NCI-H2196 (cell line): ENCODE measurements around the gene TGM1.
"Not testable (repeated sequence)": the region's sequence is repeated elsewhere in the genome, so short reads cannot be mapped to it uniquely, and the experiment has no call there.

Experiments used
- DNase-seq: peaks from one replicate; lab custom pipeline; 2025; ENCODE audit not compliant: unreplicated experiment; lab: John Stamatoyannopoulos, UW

The TGM1 gene

DNA sequence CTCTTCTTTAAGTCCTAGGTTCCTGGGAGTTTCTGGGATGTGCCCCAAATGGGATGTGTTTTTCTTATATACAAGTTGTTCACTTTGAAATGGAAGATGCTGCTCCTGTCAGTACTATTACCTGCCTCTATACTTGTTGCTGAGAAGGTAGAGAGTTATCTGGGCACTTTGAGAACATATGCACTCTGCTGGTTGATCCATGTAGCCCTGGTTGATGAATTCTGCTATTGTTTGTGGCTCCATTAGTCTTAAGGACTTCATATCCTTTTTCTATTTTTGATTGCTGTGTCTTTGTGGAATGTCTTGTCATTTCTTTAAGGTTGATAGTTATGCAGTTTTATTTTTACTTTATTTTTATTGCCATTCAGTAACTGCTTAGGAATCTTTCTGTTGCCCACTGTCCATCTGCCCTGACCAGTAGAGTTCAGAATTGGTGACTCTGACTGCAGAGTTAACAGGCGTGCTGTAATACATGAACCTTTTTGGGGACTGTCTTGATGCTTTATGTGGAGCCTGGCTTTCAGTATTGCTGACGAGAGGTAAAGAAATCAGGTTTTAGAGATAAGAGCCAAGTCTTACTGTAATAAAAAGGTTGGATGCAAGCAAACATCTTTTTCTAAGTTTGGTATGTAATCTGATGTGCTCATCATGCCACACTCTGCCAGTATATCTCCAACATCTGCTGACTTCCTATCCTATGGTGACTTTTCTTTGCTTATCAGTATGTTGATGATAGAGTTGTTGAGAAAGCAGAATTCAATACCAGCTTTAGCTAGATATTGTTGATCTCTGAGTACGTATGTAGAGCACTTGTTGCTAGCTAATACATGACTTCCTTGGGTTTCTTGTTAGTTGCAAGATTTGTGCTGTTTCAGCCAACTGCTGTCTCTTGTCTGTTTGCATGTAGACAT is 28.6 kb downstream of the TGM1 start:
- DNase-seq, result no peak

DNA sequence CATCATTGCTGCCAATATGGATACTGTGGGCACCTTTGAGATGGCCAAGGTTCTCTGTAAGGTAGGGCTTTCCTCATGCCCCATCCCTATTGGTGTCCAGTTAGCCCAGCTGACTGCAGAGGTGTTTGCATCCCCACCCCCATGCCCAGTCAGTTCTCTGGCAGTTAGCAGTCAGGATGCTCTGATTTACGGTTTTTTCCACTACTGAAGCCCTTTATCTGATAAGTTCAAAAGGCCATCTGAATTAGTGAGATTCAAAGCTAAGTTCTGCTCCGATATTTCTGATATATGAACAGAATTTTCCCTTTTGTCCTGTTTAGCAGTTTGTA is 29.5 kb downstream of the TGM1 start:
- peak; percentile 34 for DNase-seq

DNA sequence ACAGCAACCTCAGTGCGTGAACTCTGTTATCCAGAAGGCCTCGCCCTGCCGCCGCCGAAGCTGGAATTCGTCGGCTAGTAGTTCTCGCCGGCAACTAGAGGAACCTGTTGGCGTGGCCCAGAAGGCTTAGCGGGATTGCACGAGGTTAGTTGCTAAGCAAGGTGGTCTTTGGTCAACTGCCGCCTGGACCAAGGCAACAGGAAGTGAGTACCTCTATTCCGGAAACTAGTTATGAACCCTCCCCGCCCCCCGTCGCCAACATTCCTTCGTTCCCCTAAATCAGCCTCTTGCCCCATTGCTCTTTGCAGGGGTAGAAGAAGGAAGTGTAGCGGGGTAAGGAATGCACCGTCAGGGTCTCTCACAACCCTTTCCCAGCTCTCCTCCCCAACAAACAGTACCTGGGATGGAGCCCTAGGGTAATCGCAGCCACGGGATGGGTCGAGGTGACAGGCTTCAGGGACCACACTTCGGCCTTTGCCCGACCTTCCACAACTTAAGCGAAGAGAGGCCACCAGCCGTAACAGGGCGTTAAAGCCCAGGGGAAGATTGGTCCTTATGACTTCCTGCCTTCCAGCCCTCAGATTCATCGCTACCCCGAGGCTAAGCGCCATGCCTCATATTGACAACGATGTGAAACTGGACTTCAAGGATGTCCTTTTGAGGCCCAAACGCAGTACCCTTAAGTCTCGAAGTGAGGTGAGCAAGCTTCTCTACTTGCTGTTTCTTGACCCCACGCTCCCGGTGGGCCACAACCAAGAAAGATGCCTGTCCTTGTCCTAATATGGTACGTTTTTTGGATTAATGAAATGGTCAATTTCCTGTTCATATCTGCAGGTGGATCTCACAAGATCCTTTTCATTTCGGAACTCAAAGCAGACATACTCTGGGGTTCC is 30.1 kb downstream of the TGM1 start, which contains the start of gene GMPR2:
TSS of gene GMPR2 (plus strand) at position 285 of the 893 bp plus-strand sequence. CDS start at position 610, 325 bp downstream.
- DNase-seq, result no peak

DNA sequence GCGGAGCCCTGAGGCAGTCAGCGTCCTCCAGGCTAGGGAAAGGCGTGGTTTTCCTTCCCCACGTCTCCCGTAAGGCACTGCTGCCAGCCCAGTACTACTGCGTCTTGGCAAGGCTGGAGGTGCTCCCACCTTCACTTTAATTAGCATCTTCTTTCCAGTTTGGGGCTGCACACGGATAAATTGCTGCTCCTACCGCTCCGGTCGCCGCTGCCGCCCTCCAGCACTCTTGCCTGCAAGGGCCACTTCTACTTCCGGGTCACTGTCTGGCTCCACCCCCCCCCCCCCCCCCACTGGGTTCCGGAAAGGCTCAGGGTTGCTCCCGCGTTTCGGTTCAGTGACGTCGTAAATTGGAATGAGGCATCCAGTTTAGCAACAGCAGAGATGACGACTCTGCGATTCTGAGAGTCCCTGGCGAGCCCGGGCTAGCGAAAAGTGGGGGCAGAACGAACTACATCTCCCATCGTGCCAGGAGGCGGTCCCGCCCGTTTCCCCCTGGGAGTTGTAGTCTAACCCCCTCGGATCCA is 30.8 kb downstream of the TGM1 start, which contains the start of gene NEDD8:
TSS of gene NEDD8 (minus strand) at position 247 of the 524 bp plus-strand sequence. CDS start at position 147, 100 bp downstream.
- peak; percentile 87 for DNase-seq

DNA sequence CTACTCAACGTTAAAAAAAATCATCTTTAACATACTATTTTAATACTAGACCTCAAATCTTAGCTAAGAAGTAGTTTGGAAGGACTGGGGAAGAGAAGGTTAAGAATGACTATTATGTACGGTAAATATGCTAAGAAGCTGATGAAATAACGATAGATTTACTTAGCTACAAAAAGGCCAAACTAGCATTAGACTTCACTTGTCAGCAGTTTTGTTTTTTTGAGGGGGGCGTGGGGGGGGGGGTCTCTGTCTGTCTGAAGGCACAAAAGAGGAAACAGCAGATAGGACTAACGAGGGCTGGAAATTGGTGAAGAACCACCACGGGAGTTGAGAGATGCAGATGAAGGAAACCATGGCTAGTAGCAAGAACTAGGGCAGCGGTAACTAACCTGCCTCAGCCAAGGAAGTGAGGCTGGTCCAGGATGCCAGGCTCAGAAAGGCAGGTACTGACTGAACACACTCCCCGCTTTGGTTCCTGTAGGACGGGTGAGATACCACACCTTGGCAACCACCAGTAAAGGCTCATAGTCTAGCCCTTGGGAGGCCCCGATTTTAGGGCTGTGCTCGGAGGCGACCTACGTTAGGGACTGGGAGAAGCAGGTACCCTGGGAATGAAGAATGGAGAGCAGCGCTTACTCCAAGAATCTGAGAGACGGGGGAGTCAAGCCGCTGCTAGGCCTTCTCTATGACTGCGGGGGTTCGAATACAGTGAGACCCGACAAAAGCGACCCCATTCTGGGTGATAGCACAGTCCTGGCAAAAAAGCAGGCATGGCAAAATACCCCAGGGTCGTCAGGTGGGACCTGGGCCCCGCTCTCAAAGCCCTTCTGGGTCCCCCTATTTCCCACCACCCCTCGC is 31.5 kb downstream of the TGM1 start:
- no peak for DNase-seq

DNA sequence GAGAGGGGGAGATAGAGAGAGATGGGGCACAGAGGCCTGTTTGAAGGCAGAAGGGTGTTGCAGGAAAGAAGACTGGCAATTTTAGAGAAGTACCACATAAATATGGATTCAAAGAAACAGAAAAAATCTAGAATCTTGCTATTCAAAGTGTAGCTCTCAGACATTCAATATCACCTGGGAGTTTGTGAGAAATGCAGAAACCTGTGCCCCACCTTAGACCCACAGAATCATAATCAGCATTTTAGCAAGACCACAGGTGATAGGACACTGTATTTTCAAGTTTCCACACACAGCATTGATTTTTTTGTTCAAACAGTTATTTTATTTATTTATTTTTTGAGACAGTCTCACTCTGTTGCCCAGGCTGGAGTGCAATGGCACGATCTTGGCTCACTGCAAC is 34.1 kb downstream of the TGM1 start:
- no peak for DNase-seq

DNA sequence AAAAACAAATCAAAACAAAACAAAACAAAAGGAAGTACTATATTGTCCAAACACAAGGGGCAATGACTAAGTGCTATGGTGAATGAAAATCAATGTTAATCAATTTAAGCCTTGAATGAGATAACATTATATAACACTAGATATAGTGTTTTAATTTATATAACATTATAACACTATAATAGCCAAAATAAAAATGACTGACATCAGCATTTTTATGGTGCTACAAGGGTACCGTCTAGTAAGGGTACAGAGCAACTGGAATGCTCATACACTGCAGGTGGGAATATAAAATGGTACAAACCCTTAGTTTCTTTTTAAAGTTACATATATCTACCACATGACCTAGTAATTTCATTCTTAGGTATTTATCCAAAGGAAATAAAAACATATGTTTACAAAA is 36.5 kb downstream of the TGM1 start:
- DNase-seq, result no peak

DNA sequence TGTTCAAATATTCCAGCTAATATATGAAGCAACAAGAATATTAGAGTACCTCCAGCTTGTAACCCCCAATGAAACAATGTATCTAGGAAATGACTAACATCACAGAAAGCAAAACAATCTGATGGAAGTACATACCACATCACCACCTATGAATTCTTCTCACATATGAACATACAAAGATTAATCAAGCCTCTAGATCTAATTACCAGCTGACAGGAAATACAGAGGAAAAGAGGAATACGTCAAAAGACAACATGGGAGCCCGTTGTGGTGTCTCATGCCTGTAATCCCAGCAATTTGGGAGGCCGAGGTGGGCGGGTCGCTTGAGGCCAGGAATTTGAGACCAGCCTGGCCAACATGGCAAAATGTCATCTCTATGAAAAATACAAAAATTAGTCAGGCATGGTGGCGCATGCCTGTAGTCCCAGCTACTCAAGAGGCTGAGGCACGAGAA is 38.3 kb downstream of the TGM1 start:
- DNase-seq, result no peak

DNA sequence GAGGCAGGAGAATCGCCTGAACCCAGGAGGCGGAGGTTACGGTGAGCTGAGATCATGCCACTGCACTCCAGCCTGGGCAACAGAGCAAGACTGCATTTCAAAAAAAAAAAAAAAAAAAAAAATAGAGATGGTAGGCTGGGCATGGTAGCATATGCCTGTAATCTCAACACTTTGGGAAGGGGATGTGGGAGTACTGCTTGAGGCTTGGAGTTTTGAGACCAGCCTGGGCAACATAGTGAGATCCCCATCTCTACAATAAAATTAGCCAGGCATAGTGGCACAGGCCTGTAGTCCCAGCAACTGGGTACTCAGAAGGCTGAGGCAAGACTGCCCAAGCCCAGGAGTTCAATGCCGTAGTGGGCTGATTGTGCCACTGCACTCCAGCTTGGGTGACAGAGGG is 40.0 kb downstream of the TGM1 start:
- not testable (repeated sequence) for DNase-seq

DNA sequence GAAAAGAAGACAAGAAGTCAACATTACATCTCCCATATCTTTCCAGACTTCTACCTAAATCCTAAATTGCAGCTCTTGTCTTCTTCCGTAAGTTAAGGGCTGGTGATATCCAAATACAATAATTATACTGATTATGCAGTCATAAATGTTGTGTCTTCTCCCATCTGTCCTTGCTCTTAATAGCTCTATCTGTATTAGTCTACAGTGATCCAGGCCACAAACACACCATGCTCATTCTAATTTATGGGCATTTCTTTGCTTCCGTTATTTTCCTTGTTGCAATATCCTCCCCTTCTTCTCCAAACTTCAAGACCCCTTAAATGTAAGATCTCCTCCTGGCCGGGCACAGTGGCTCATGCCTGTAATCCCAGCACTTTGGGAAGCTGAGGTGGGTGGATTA is 43.5 kb downstream of the TGM1 start:
- no peak for DNase-seq

DNA sequence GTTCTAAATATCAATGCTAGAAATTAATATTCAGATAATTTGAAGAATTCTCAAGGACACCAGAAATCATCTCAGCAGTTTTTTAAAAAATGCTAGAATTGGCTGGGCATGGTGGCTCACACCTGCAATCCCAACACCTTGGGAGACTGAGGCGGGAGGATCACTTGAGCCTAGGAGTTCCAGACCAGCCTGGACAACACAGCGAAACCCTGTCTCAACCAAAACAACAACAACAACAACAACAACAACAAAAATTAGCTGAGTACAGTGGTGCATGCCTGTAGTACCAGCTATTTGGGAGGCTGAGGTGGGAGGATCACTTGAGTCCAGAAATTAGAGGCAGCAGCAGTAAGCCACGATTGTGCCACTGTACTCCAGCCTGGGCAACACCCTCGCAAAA is 43.9 kb downstream of the TGM1 start:
- DNase-seq, result no peak

DNA sequence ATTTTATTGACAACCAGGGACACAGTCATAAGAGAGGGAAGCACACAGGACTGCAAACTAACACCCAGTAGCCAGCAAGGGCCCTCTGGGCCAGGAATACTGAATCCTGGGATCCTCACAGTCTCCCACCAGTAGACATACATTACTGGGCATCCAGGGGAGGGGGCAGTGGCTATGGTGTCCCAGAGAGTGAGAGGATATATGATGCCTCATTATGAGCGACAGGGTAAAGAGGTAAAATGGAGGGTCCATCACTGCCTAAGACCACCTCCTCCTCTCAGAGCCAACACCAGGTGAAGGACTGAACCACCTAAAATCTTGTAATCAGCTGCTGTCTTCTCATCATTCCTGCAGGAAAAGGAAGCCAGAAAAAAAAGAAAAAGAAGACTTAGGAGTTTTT is 46.1 kb downstream of the TGM1 start:
- DNase-seq, result not testable (repeated sequence)

DNA sequence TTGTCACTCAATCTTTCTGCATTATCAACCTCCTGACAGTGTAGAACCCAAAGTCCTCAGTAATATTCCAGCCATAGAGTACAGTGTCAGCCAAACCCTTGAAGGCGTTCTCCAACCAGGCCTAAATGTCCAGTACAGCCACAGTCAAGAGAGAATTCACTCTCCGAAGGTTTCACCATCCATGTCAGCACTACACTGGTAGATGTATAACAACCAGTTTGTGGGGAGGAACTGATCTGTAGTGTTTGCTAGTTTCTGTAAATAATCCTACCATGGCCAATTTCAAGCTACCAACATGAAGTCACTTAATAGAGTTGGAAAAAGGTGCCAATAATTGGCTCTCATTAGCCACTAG is 46.7 kb downstream of the TGM1 start:
- DNase-seq, result no peak

DNA sequence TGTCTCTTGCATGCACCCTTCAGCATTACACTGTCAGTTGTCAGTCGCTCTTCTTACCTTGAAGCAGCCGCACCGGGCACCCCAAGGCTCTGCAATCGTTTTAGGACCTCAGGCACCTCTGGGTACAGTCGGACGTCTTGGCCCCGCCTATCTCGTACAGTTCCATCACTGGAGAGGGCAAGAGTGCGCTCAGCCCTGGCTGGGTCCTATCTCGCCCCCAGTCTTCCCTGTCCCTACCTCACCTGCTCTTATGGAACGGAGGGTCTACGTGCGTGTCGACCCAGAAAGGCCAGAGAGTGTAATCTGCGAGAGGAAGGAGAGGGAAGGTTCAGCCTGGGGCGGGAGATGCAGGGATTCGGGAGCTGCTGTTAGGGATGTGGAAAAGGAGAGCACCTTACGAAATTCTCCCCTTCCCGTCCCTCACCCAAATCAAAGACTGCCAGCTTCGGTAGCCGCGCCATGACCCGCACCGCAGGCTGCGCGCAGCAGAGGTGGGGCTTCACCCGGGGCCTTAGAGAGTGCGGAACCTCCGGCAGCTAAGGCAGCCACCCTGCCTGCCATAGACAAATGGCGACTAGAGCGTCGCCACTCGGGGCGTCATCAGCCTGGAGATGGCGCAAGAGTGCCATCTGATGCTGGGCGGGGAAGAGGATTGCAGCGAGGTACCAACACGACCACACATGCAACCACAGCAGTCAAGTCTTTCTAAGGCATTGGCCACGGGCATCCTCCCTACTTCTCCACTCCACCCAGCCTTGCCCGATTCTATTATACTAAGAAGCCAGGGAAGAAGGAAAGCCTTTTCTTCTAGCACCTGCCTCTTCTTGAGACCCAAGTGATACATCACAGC is 47.3 kb downstream of the TGM1 start, which contains the start of gene MDP1:
TSS of gene MDP1 (minus strand) at position 572 of the 850 bp plus-strand sequence. CDS start at position 461, 111 bp downstream.
- peak; percentile 90 for DNase-seq

DNA sequence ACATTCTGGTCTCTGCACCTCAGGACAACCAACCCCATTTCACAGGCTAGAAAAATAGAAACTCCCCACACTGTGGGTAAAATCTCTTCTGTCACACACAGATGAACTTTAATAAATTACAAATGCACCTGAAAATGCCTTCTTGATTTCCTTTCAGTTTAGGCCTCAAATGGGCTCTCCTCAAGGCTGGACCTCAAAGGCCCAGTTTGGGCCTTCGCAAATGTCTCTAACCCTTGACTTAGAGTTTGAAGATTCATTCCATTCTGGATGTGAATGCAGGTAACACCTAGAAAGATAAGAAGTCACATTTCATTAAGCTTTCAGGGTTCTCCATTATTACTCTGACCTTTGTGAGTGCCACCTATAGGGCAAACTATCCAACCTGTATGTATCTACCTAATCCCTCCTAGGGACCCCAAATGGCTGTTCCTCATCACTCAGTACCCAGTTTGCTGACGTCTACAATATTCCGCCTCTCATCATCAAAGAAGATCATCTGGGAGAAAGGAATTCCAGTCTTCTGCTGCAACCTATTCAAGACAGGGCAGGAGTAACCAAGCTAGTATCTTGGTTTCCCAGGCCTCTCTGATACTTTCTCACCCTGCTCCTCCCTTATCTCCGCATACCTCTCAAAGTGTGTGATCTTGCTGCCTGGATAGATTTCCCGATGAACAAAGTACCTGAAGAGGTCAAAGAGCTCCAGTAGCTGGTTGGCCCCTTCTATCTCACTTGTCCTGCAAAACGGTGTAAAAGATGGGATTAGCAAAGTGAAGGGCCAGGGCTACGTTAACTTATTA is 48.9 kb downstream of the TGM1 start:
- no peak for DNase-seq

DNA sequence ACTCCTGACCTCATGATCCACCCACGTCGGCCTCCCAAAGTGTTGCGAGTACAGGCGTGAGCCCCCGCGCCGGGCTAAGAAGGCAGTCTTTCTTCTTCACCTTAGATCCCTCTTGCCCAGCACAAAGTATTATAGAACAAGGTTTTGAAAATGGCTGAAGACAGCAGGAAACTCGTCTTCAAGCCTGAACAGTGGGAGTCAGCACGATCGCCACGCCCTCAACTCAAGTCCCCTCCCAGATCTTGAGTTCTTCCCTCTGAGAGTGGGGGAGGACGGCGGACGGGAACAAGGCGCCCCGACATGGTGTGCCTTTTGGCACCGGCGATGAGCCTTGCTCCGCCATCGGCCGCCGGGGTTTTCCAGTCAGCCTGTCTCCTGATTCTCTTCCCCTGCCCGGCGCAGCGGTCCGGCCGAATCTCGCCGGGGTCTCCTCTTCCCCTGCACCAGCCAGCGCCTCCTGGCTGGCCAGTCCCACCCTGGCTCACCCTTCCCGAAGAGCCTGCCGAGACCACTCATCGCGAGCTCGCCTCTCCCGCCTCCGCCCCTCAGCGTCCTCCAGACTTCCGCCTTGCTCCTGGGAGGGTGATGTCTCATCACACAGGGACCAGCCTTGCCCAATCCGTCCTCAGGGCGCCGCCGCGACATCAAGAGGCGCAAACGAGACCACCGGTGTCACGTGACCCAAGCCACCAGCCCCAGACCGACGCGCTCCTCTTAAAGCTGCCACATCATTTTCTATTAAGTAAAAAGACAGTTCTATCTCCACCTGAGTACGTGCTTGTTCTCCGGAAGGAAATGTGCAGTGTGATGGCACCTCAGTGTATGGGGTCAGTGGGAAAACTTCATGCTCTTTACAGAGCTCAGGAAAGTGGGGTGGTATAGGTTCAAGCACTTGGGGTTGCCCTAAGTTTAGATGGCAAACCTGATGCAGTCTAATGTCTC is 49.8 kb downstream of the TGM1 start, which contains the start of gene CHMP4A:
TSS of gene CHMP4A (minus strand) at position 565 of the 942 bp plus-strand sequence. CDS start at position 516, 49 bp downstream.
- DNase-seq, result peak; percentile 96

DNA sequence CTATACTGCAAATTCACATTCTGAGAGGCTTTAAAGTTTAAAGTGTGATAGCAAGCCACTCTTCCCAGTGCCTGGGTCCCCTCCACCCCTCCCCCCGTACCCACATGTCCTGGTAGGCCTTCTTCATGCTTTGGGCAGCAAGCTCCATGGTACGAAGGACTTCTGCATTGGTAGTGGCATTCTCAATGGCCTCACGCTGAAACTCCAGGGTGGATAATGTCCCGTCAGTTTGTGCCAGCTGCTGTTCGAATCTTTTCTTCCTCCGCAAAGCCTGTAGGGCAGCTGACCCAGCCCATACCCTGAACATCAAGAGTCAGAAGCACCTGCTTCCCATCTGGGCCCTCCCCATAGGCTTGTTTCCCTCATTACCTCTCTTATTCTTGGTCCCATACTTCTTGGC is 51.7 kb downstream of the TGM1 start:
- DNase-seq, result no peak
